Ectodermal cell (in vitro differentiated cells): ENCODE measurements around the gene NFATC1.

ENCODE experiments used
- H3K27ac ChIP-seq: 2 replicates; pipeline ENCODE4 v1.7.0; 2013; ENCODE audit warnings: mild to moderate bottlenecking, low read depth, low read length; ENCODE audit not compliant: insufficient read depth, poor library complexity, severe bottlenecking
- H3K27me3 ChIP-seq: 2 replicates; pipeline ENCODE4 v1.7.0; 2013; ENCODE audit warnings: mild to moderate bottlenecking, low read length; ENCODE audit not compliant: insufficient read depth, control insufficient read depth, poor library complexity, severe bottlenecking
- H3K36me3 ChIP-seq: one replicate; pipeline ENCODE4 v1.7.0; 2013; ENCODE audit warnings: low read length; ENCODE audit not compliant: control insufficient read depth, insufficient read depth
- H3K4me1 ChIP-seq: one replicate; pipeline ENCODE4 v1.7.0; 2013; ENCODE audit warnings: low read length; ENCODE audit not compliant: control insufficient read depth, insufficient read depth
- H3K4me3 ChIP-seq: 2 replicates; pipeline ENCODE4 v1.7.0; 2013; ENCODE audit warnings: low read depth, low read length, control low read depth; ENCODE audit not compliant: insufficient read depth
- H3K9me3 ChIP-seq: 2 replicates; pipeline ENCODE4 v1.7.0; 2013; ENCODE audit warnings: mild to moderate bottlenecking, low read length, moderate library complexity; ENCODE audit not compliant: control insufficient read depth
- WGBS, 2 experiments: methylation state at CpG; one replicate each; pipeline ENCODE4 v1.1.7; 2013; ENCODE audit warnings: missing lambda C conversion rate in 2 of 2; 5-methylcytosine and 5-hydroxymethylcytosine counted together

NFATC1 gene

DNA sequence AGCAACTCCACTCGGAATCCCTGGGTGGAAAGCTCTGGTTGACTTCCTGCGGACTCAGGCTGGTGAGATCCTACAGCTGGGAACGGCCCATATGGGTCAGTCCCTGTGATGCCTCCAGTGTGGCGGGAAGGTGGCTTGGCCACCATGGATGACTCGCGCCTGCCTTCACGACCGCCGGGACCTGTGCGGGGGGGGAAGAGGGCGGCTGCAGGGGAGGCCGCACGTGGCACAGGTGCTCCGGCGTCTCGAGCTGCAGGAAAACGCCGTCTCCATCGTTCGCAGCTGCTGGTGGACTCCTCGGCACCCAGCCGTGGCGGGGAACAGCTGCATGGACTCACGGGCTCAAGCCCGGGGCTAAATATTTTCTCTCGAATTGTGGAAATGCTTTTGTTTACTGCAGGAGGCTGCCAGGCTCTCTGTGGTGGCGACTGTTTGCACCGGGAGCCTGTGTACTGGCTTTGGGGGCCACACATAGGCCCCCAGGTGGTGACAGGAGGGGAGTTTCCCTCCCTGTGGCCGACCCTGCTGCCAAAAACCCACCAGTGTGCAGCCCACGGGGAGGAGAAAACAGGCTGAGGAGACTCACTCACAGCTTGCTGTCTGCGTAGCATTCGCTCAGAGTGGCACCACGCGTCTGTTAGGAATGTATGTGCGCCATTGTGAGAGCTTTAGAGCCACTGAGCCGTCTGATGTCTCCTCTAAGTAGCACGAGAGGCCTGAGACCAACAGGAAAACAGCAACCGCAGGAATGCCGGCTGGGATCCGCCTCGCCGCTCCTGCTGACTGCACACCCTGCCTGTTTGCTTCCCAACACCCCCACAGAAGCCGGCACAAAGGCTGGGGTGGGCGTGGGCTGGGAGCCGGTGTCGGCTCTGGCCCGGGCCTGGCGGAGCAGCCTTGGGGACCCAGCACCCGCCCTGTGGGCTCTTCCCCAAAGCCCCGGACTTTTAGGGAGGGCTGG lies 89.2 kb downstream of the NFATC1 start:
- Histone ChIP-seq H3K4me3 (no peak overlapping the region), H3K9me3 (no peaks in the 10 kb centered on the region), H3K27me3 (no peaks in the 10 kb centered on the region), H3K4me1 (no peaks in the 10 kb centered on the region), H3K36me3 (no peaks in the 10 kb centered on the region), H3K27ac (peak overlapping the region; percentile 33)
- WGBS, 2 experiments = 86% methylated on average over 50 of the region's 50 CpGs

GRCh38 chr18:79485788-79486355 lies 90.1 kb downstream of the NFATC1 start:
- no peaks in the 10 kb centered on the region for H3K27me3 ChIP-seq
- no peaks in the 10 kb centered on the region for H3K36me3 ChIP-seq
- WGBS, 2 experiments = 94 to 95% methylated on average over 16 of the region's 16 CpGs
- H3K4me3 ChIP-seq = no peak overlapping the region
- no peaks in the 10 kb centered on the region for H3K9me3 ChIP-seq
- no peak overlapping the region for H3K27ac ChIP-seq
- H3K4me1 ChIP-seq = no peaks in the 10 kb centered on the region

DNA sequence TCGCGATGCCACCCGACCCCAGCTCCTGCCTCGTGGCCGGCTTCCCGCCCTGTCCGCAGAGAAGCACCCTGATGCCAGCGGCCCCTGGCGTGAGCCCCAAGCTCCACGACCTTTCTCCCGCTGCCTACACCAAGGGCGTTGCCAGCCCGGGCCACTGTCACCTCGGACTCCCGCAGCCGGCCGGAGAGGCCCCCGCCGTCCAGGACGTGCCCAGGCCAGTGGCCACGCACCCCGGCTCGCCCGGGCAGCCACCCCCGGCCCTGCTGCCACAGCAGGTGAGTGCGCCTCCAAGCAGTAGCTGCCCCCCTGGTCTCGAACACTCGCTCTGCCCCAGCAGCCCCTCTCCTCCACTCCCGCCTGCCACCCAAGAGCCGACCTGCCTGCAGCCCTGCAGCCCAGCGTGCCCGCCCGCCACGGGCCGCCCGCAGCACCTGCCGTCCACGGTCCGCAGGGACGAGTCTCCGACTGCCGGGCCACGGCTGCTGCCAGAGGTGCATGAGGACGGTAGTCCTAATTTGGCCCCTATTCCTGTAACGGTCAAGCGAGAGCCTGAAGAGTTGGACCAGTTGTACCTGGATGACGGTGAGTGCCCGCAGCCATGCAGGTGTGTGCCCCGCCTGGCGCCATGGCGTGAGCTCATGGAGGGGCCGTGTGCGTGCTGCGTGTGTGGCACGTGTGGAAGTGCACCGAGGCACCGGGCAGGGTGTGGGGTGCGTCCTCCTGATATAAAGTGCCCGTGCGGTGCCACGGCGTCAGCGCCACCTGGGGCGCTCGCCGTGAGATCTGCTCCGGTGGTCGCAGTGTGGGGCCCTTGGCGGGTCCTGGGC lies 90.8 kb downstream of the NFATC1 start:
- Histone ChIP-seq H3K4me1 (no peaks in the 10 kb centered on the region), H3K4me3 (no peak overlapping the region), H3K27ac (no peak overlapping the region), H3K36me3 (no peaks in the 10 kb centered on the region), H3K9me3 (no peaks in the 10 kb centered on the region), H3K27me3 (no peaks in the 10 kb centered on the region)
- 95 to 96% methylated on average over 69 of the region's 69 CpGs for WGBS, 2 experiments

GRCh38 chr18:79487183-79487800 lies 91.6 kb downstream of the NFATC1 start:
- WGBS, 2 experiments = 96% methylated on average over 42 of the region's 42 CpGs

GRCh38 chr18:79487801-79488201 lies 92.1 kb downstream of the NFATC1 start:
- 93 to 95% methylated on average over 22 of the region's 22 CpGs for WGBS, 2 experiments
- H3K4me3 ChIP-seq = no peak overlapping the region
- no peaks in the 10 kb centered on the region for H3K9me3 ChIP-seq
- H3K27ac ChIP-seq = no peak overlapping the region
- no peaks in the 10 kb centered on the region for H3K36me3 ChIP-seq
- no peaks in the 10 kb centered on the region for H3K4me1 ChIP-seq
- no peaks in the 10 kb centered on the region for H3K27me3 ChIP-seq

More at GRCh38 chr18:79487183-79487800, 91.6 kb downstream of the NFATC1 start:
- Histone ChIP-seq H3K27ac (no peak overlapping the region), H3K27me3 (no peaks in the 10 kb centered on the region), H3K36me3 (no peaks in the 10 kb centered on the region), H3K4me1 (no peaks in the 10 kb centered on the region), H3K9me3 (no peaks in the 10 kb centered on the region), H3K4me3 (no peak overlapping the region)

DNA sequence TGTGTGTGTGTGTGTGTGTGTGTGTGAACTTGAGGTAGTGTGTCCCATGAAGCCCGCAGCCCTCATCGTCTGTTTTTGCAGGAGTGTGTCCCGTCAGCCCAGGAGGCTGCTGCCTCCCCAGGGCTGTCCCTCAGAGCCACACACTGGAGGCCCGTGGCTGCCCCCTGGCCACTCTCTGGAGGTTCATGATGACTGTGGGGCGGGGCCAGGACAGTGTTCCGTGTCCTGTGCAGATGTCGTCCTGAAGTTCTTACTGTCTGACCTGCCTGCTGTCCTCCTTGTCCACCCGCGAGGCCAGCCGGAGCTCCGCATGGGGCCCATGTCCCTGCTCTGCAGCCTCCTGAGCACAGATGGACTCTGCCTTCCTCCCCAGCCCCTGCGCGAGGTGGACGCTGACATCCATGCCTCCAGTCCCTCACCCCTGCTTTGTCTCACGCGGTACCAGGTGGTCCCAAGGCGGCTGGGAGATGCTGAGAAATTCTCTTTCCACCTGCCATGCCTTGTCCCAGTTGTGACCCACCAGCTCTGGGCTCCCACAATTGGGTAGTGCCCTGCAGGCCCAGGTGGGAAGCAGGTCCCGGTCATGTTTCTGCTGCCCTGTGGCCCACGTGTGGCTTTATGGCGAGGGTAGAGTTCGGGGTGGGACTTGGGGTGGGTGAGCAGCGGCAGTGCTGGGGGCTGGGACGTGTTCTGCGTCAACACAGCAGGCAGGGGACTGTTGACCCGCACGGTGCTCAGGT lies 92.8 kb downstream of the NFATC1 start:
- Histone ChIP-seq H3K4me3 (no peak overlapping the region), H3K9me3 (no peaks in the 10 kb centered on the region), H3K27me3 (no peaks in the 10 kb centered on the region), H3K27ac (no peak overlapping the region), H3K36me3 (no peaks in the 10 kb centered on the region), H3K4me1 (no peaks in the 10 kb centered on the region)
- WGBS, 2 experiments = 94 to 96% methylated on average over 26 of the region's 26 CpGs

DNA sequence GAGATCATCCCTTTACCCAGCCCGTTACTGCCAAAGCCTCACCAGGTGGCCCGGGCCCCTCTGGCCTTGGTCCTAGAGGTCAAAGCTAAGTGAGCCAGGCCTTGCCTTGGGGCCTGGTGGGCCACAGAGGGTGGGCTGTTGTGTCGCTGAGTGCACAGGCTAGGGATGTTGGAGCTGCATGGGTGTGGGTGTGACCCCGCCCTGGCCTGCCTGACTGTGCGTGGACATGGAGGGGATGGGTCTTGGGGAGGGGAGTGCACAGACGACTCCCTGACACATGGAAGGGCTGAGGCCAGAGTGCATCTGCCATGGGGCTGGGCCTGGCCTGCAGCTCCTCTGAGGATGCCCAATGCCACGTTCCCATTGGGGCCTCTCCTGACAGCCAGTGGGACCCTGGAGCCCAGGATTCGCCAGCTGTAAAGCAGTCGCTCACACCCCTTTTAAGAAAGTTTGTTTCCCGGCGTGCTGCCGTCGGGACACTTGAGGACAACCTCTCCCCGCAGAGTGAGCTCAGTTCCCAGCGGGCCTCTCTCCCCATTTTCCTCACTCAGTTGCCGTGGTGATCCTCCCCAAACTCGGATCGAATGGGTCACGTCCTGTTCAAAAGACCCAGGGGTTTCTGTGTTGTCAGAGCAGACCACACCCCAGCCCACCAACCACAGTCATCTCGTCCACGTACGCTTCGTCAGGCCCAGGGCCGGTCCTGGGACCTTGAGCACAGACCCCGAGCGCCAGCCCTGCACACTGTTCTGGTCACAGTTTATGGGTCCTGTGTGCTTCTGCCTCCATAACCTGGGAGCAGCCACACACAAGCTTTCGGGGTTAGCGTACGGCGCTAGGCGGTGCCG lies 93.5 kb downstream of the NFATC1 start:
- 93% methylated on average over 32 of the region's 32 CpGs for WGBS, 2 experiments
- Histone ChIP-seq H3K4me1 (no peaks in the 10 kb centered on the region), H3K36me3 (no peaks in the 10 kb centered on the region), H3K9me3 (no peaks in the 10 kb centered on the region), H3K27me3 (no peaks in the 10 kb centered on the region), H3K4me3 (no peak overlapping the region), H3K27ac (no peak overlapping the region)

GRCh38 chr18:79489899-79490625 lies 94.3 kb downstream of the NFATC1 start:
- H3K4me3 ChIP-seq = no peak overlapping the region
- H3K36me3 ChIP-seq = no peaks in the 10 kb centered on the region
- H3K27me3 ChIP-seq = no peaks in the 10 kb centered on the region
- no peaks in the 10 kb centered on the region for H3K9me3 ChIP-seq
- H3K4me1 ChIP-seq = no peaks in the 10 kb centered on the region
- WGBS, 2 experiments = 93 to 94% methylated on average over 16 of the region's 16 CpGs
- H3K27ac ChIP-seq = no peak overlapping the region
